ENCODE results near the gene ADAMTS20.

Gene ADAMTS20

GRCh38 chr12:43462741-43463140, 89.3 kb downstream of the ADAMTS20 start:
- no peak for DNase-seq (ENCODE audit: low read depth)
- H3K36me3 ChIP-seq (ENCODE audit: control insufficient read depth, insufficient read depth, low read length, severe bottlenecking): no peaks in the 10 kb centered on the region
- H3K27me3 ChIP-seq (replicated peaks; ENCODE audit: control insufficient read depth, insufficient read depth, low read length): no peaks in the 10 kb centered on the region
- H3K4me3 ChIP-seq (ENCODE audit: low read length): no peak overlapping the region
- H3K9me3 ChIP-seq (ENCODE audit: control insufficient read depth, low read length): no peaks in the 10 kb centered on the region
- H3K4me1 ChIP-seq (ENCODE audit: control insufficient read depth, insufficient read depth, low read length): no peaks in the 10 kb centered on the region
- H3K9ac ChIP-seq (ENCODE audit: low read length): no peak overlapping the region

- H3K4me3 ChIP-seq (ENCODE audit: low read length): no peak overlapping the region
- H3K9ac ChIP-seq (ENCODE audit: low read length): no peak overlapping the region
- no peak for DNase-seq (ENCODE audit: low read depth)
- no peaks in the 10 kb centered on the region for H3K4me1 ChIP-seq (ENCODE audit: control insufficient read depth, insufficient read depth, low read length)
- H3K27me3 ChIP-seq (replicated peaks; ENCODE audit: control insufficient read depth, insufficient read depth, low read length): no peaks in the 10 kb centered on the region
- no peaks in the 10 kb centered on the region for H3K36me3 ChIP-seq (ENCODE audit: control insufficient read depth, insufficient read depth, low read length, severe bottlenecking)
- H3K9me3 ChIP-seq (ENCODE audit: control insufficient read depth, low read length): peaks cover 6% of the 10 kb centered on the region
Observed at GRCh38 chr12:43462080-43462479, 89.9 kb downstream of the ADAMTS20 start.

GRCh38 chr12:43459285-43459684, 92.7 kb downstream of the ADAMTS20 start:
- H3K9me3 ChIP-seq (ENCODE audit: control insufficient read depth, low read length): peaks cover 17% of the 10 kb centered on the region
- no peaks in the 10 kb centered on the region for H3K27me3 ChIP-seq (replicated peaks; ENCODE audit: control insufficient read depth, insufficient read depth, low read length)
- no peak overlapping the region for H3K9ac ChIP-seq (ENCODE audit: low read length)
- no peak overlapping the region for H3K4me3 ChIP-seq (ENCODE audit: low read length)
- H3K4me1 ChIP-seq (ENCODE audit: control insufficient read depth, insufficient read depth, low read length): no peaks in the 10 kb centered on the region
- H3K36me3 ChIP-seq (ENCODE audit: control insufficient read depth, insufficient read depth, low read length, severe bottlenecking): no peaks in the 10 kb centered on the region
- DNase-seq (ENCODE audit: low read depth): no peak

- no peaks in the 10 kb centered on the region for H3K27me3 ChIP-seq (replicated peaks; ENCODE audit: control insufficient read depth, insufficient read depth, low read length)
- H3K4me1 ChIP-seq (ENCODE audit: control insufficient read depth, insufficient read depth, low read length): no peaks in the 10 kb centered on the region
- H3K36me3 ChIP-seq (ENCODE audit: control insufficient read depth, insufficient read depth, low read length, severe bottlenecking): no peaks in the 10 kb centered on the region
- H3K9me3 ChIP-seq (ENCODE audit: control insufficient read depth, low read length): peaks cover 17% of the 10 kb centered on the region
- H3K4me3 ChIP-seq (ENCODE audit: low read length): no peak overlapping the region
- DNase-seq (ENCODE audit: low read depth): no peak
- H3K9ac ChIP-seq (ENCODE audit: low read length): no peak overlapping the region
Observed at GRCh38 chr12:43453761-43454160, 98.2 kb downstream of the ADAMTS20 start.

- Histone ChIP-seq H3K36me3 (ENCODE audit: control insufficient read depth, insufficient read depth, low read length, severe bottlenecking) (no peaks in the 10 kb centered on the region), H3K4me1 (ENCODE audit: control insufficient read depth, insufficient read depth, low read length) (no peaks in the 10 kb centered on the region), H3K9me3 (ENCODE audit: control insufficient read depth, low read length) (no peaks in the 10 kb centered on the region), H3K4me3 (ENCODE audit: low read length) (no peak overlapping the region), H3K9ac (ENCODE audit: low read length) (no peak overlapping the region), H3K27me3 (replicated peaks; ENCODE audit: control insufficient read depth, insufficient read depth, low read length) (no peaks in the 10 kb centered on the region)
- DNase-seq (ENCODE audit: low read depth): peak; percentile 82
Observed at GRCh38 chr12:43444940-43445564, 107.0 kb downstream of the ADAMTS20 start.

GRCh38 chr12:43436597-43436996, 115.4 kb downstream of the ADAMTS20 start:
- Histone ChIP-seq H3K36me3 (ENCODE audit: control insufficient read depth, insufficient read depth, low read length, severe bottlenecking) (no peaks in the 10 kb centered on the region), H3K4me1 (ENCODE audit: control insufficient read depth, insufficient read depth, low read length) (no peaks in the 10 kb centered on the region), H3K9ac (ENCODE audit: low read length) (no peak overlapping the region), H3K9me3 (ENCODE audit: control insufficient read depth, low read length) (no peaks in the 10 kb centered on the region), H3K4me3 (ENCODE audit: low read length) (no peak overlapping the region), H3K27me3 (replicated peaks; ENCODE audit: control insufficient read depth, insufficient read depth, low read length) (no peaks in the 10 kb centered on the region)
- DNase-seq (ENCODE audit: low read depth): no peak

GRCh38 chr12:43434614-43435013, 117.4 kb downstream of the ADAMTS20 start:
- no peaks in the 10 kb centered on the region for H3K9me3 ChIP-seq (ENCODE audit: control insufficient read depth, low read length)
- no peaks in the 10 kb centered on the region for H3K36me3 ChIP-seq (ENCODE audit: control insufficient read depth, insufficient read depth, low read length, severe bottlenecking)
- DNase-seq (ENCODE audit: low read depth): no peak
- no peaks in the 10 kb centered on the region for H3K4me1 ChIP-seq (ENCODE audit: control insufficient read depth, insufficient read depth, low read length)
- no peak overlapping the region for H3K4me3 ChIP-seq (ENCODE audit: low read length)
- H3K27me3 ChIP-seq (replicated peaks; ENCODE audit: control insufficient read depth, insufficient read depth, low read length): no peaks in the 10 kb centered on the region
- no peak overlapping the region for H3K9ac ChIP-seq (ENCODE audit: low read length)

GRCh38 chr12:43428088-43428600, 123.9 kb downstream of the ADAMTS20 start:
- Histone ChIP-seq H3K4me3 (ENCODE audit: low read length) (no peak overlapping the region), H3K9ac (ENCODE audit: low read length) (no peak overlapping the region), H3K9me3 (ENCODE audit: control insufficient read depth, low read length) (no peaks in the 10 kb centered on the region), H3K4me1 (ENCODE audit: control insufficient read depth, insufficient read depth, low read length) (no peaks in the 10 kb centered on the region), H3K36me3 (ENCODE audit: control insufficient read depth, insufficient read depth, low read length, severe bottlenecking) (no peaks in the 10 kb centered on the region), H3K27me3 (replicated peaks; ENCODE audit: control insufficient read depth, insufficient read depth, low read length) (no peaks in the 10 kb centered on the region)
- no peak for DNase-seq (ENCODE audit: low read depth)

- H3K36me3 ChIP-seq (ENCODE audit: control insufficient read depth, insufficient read depth, low read length, severe bottlenecking): no peaks in the 10 kb centered on the region
- no peak overlapping the region for H3K9ac ChIP-seq (ENCODE audit: low read length)
- no peaks in the 10 kb centered on the region for H3K27me3 ChIP-seq (replicated peaks; ENCODE audit: control insufficient read depth, insufficient read depth, low read length)
- no peak overlapping the region for H3K4me3 ChIP-seq (ENCODE audit: low read length)
- no peak for DNase-seq (ENCODE audit: low read depth)
- no peaks in the 10 kb centered on the region for H3K9me3 ChIP-seq (ENCODE audit: control insufficient read depth, low read length)
- no peaks in the 10 kb centered on the region for H3K4me1 ChIP-seq (ENCODE audit: control insufficient read depth, insufficient read depth, low read length)
Observed at GRCh38 chr12:43425361-43425760, 126.6 kb downstream of the ADAMTS20 start.

GRCh38 chr12:43416981-43417380, 135.0 kb downstream of the ADAMTS20 start:
- H3K9me3 ChIP-seq (ENCODE audit: control insufficient read depth, low read length): peaks cover 7% of the 10 kb centered on the region
- H3K36me3 ChIP-seq (ENCODE audit: control insufficient read depth, insufficient read depth, low read length, severe bottlenecking): no peaks in the 10 kb centered on the region
- no peak overlapping the region for H3K9ac ChIP-seq (ENCODE audit: low read length)
- DNase-seq (ENCODE audit: low read depth): no peak
- H3K4me1 ChIP-seq (ENCODE audit: control insufficient read depth, insufficient read depth, low read length): no peaks in the 10 kb centered on the region
- no peaks in the 10 kb centered on the region for H3K27me3 ChIP-seq (replicated peaks; ENCODE audit: control insufficient read depth, insufficient read depth, low read length)
- no peak overlapping the region for H3K4me3 ChIP-seq (ENCODE audit: low read length)

GRCh38 chr12:43407816-43408645, 144.0 kb downstream of the ADAMTS20 start:
- Histone ChIP-seq H3K4me1 (ENCODE audit: control insufficient read depth, insufficient read depth, low read length) (no peaks in the 10 kb centered on the region), H3K27me3 (replicated peaks; ENCODE audit: control insufficient read depth, insufficient read depth, low read length) (no peaks in the 10 kb centered on the region), H3K4me3 (ENCODE audit: low read length) (no peak overlapping the region), H3K9me3 (ENCODE audit: control insufficient read depth, low read length) (no peaks in the 10 kb centered on the region), H3K36me3 (ENCODE audit: control insufficient read depth, insufficient read depth, low read length, severe bottlenecking) (no peaks in the 10 kb centered on the region), H3K9ac (ENCODE audit: low read length) (no peak overlapping the region)
- DNase-seq (ENCODE audit: low read depth): peak; percentile 68

Measured in adipocyte (in vitro differentiated cells).